HUES64 (cell line): ENCODE results near the gene ILF3.

ENCODE experiments used
- H3K27ac ChIP-seq: 2 replicates; pipeline ENCODE4 v1.7.0; 2013; ENCODE audit warnings: low read depth, low read length, inconsistent platforms
- H3K27me3 ChIP-seq: 2 replicates; pipeline ENCODE4 v1.6.1; 2013; ENCODE audit warnings: mild to moderate bottlenecking, low read length; ENCODE audit not compliant: insufficient read depth
- H3K36me3 ChIP-seq: 2 replicates; pipeline ENCODE4 v1.6.1; 2013; ENCODE audit warnings: mild to moderate bottlenecking, low read length; ENCODE audit not compliant: insufficient read depth
- H3K4me1 ChIP-seq: 2 replicates; pipeline ENCODE4 v1.6.1; 2013; ENCODE audit warnings: mild to moderate bottlenecking, low read length, moderate library complexity; ENCODE audit not compliant: insufficient read depth
- H3K4me3 ChIP-seq: 2 replicates; pipeline ENCODE4 v1.5.1; 2013; ENCODE audit warnings: mild to moderate bottlenecking, low read length, moderate library complexity
- H3K9ac ChIP-seq: 2 replicates; pipeline ENCODE4 v1.6.1; 2013; ENCODE audit warnings: mild to moderate bottlenecking, low read depth, low read length
- H3K9me3 ChIP-seq: 2 replicates; pipeline ENCODE4 v1.6.1; 2013; ENCODE audit warnings: low read depth, low read length; ENCODE audit not compliant: insufficient read depth
- WGBS: fragments of 150-250, 120-280 bp; methylation state at CpG from one replicate; pipeline ENCODE4 v1.1.7; 2013; ENCODE audit warnings: missing lambda C conversion rate; 5-methylcytosine and 5-hydroxymethylcytosine counted together

Gene ILF3

DNA sequence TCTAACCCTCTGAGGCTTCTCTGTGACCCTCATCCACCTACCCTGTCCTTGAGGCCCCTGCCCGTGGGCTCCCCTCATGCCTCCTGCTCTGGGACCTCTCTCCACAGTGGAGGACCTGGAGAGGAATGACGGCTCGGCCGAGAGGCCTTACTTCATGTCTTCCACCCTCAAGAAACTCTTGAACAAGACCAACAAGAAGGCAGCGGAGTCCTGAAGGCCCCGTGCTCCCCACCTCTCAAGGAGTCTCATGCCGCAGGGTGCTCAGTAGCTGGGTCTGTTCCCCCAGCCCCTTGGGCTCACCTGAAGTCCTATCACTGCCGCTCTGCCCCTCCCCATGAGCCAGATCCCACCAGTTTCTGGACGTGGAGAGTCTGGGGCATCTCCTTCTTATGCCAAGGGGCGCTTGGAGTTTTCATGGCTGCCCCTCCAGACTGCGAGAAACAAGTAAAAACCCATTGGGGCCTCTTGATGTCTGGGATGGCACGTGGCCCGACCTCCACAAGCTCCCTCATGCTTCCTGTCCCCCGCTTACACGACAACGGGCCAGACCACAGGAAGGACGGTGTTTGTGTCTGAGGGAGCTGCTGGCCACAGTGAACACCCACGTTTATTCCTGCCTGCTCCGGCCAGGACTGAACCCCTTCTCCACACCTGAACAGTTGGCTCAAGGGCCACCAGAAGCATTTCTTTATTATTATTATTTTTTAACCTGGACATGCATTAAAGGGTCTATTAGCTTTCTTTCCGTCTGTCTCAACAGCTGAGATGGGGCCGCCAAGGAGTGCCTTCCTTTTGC is 10.8 kb upstream of the ILF3 start:
- Histone ChIP-seq H3K4me1 (peaks cover 26% of the 10 kb centered on the region; the same call in 1 of the 2 replicates), H3K27ac (peak overlapping the region; percentile 62), H3K9me3 (no peaks in the 10 kb centered on the region), H3K27me3 (no peaks in the 10 kb centered on the region), H3K9ac (no peak overlapping the region), H3K36me3 (peaks cover 49% of the 10 kb centered on the region), H3K4me3 (no peak overlapping the region)
- WGBS = 87% methylated on average over 21 of the region's 21 CpGs

DNA sequence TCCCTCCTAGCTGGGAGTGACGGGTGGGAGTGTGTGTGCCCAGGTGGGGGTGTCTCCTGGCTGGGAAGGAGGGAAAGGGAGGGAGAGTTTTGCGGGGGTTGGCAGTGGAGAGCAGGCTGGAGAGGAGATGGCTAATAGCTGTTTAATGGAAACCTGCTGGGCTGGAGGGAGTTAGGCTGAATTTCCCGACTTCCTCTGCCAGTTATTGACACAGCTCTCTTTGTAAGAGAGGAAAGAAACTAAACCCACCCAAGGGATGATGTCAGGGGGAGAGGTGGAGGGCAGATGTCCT is 10.2 kb upstream of the ILF3 start:
- H3K27ac ChIP-seq = peak overlapping the region; percentile 62
- 44% methylated on average over 2 of the region's 3 CpGs for WGBS

DNA sequence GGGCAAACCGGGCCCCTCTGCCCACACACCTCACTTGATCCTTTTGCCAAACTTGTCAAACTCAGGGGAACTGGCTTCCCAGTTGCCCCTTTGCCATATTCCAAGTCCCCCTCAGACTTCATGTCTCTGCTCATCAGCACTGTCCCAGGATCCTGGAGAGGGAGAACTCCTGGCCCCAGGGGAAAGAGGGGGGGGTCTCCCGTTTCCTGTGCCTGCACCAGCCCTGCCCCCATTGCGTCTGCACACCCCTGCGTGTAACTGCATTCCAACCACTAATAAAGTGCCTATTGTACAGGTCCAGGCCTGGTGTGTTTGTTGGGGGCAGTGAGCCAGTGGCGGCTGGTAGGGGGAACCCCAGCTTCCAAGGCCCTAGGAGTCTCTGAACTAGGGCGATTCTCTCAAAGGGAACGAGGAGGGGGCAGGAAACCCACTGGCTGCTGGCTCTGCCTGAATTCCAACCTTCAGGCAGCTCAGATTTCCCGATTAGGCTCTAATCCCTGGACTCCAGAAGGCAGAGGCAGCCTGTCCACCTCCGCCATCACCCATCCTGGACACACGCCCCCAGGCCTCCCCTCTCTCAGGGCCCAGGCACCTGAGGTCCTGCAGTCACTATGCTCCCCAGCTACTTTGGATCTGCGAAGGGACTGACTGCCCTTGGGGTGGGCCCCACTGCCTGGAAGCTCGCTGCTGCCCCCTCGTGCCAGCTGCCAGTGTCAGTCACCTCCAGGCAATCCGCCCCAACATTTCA is 9.7 kb upstream of the ILF3 start:
- Histone ChIP-seq H3K4me1 (peaks cover 26% of the 10 kb centered on the region; the same call in 1 of the 2 replicates), H3K4me3 (no peak overlapping the region), H3K9ac (peak overlapping the region; percentile 25), H3K9me3 (no peaks in the 10 kb centered on the region), H3K27me3 (no peaks in the 10 kb centered on the region), H3K27ac (peak overlapping the region; percentile 62), H3K36me3 (peaks cover 40% of the 10 kb centered on the region)
- 25% methylated on average over 11 of the region's 14 CpGs for WGBS

More for the DNA sequence above, 10.2 kb upstream of the ILF3 start:
- Histone ChIP-seq H3K4me3 (no peak overlapping the region), H3K27me3 (no peaks in the 10 kb centered on the region), H3K9ac (peak overlapping the region; percentile 25; the same call in 1 of the 2 replicates), H3K9me3 (no peaks in the 10 kb centered on the region), H3K4me1 (peaks cover 26% of the 10 kb centered on the region; the same call in 1 of the 2 replicates), H3K36me3 (peaks cover 45% of the 10 kb centered on the region)

DNA sequence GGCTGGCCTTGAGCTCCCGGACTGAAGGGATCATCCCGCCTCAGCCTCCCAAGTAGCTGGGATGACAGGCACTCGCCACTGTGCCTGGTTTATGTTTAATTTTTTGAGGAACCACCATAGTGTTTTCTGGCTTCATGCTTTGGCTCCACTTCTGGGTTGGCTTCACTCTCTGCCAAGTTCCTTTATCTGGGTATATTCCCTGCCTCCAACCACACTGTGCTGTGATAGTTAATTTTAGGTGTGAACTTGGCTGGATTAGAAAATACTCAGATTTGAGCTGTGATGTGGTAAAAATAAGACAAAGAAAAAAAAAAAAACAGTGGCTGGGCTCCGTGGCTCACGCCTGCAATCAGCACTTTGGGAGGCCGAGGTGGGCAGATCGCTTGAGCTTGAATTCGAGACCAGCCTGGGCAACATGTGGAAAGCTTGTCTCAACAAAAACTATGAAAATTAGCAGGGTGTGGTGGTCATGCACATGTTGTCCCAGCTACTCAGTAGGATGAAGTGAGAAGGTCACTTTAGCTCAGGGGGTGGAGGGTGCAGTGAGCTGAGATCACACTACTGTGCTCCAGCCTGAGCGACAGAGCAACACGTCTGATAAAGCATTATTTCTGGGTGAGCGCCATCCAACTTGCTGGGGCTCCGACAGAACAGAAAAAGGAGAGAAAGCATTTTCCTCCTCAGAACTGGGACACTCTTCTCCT is 7.5 kb upstream of the ILF3 start:
- no peaks in the 10 kb centered on the region for H3K27me3 ChIP-seq
- no peak overlapping the region for H3K27ac ChIP-seq
- H3K9ac ChIP-seq = peak overlapping the region; percentile 43; the same call in 1 of the 2 replicates
- H3K36me3 ChIP-seq = peaks cover 22% of the 10 kb centered on the region
- peaks cover 26% of the 10 kb centered on the region; the same call in 1 of the 2 replicates for H3K4me1 ChIP-seq
- 93% methylated on average over 12 of the region's 12 CpGs for WGBS
- H3K4me3 ChIP-seq = no peak overlapping the region
- H3K9me3 ChIP-seq = no peaks in the 10 kb centered on the region

DNA sequence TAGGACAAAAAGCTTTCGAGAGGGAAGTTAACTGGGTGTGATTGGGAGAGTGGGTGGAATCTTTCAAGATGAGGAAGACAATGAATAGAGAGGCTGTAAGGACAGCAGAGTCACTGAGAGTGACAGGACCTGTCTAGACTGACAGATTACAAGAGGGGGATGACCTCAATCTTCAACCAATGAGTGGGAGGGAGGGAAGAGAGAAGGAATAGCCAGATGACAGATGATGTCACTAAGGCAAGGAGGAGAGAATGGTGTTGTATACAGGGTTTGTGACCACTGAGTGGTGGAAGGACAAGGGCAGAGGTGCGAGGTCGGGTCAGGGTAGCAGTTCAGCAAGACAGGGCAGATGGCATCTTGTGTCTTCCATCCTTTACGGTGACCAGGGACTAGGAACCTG is 5.8 kb upstream of the ILF3 start:
- no peak overlapping the region for H3K27ac ChIP-seq
- peaks cover 13% of the 10 kb centered on the region for H3K36me3 ChIP-seq
- H3K4me3 ChIP-seq = no peak overlapping the region
- H3K4me1 ChIP-seq = peaks cover 12% of the 10 kb centered on the region; the same call in 1 of the 2 replicates
- H3K9ac ChIP-seq = no peak overlapping the region
- H3K9me3 ChIP-seq = no peaks in the 10 kb centered on the region
- WGBS = 87% methylated on average over 3 of the region's 4 CpGs
- H3K27me3 ChIP-seq = no peaks in the 10 kb centered on the region

DNA sequence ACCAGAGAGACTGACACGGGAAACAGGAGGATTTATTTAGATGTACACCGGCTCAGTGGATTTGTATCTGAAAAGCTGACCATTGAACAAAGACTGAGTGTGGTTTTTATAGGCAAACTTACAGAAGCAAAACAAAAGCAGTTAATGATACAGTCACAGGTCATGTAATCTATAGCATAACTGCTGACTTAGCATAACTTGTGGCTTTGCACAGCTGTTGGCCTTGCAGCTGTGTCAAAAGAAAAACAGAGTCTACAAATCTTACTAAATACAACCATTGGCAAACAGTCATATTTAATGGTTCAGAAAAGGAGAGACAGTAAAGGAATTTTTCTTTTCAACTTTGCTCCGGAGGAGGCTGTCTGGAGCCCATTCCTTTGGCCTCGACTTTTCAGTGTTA is 2.3 kb upstream of the ILF3 start:
- no peak overlapping the region for H3K9ac ChIP-seq
- no peak overlapping the region for H3K4me3 ChIP-seq
- H3K36me3 ChIP-seq = peaks cover 23% of the 10 kb centered on the region
- 92% methylated on average over 4 of the region's 4 CpGs for WGBS
- no peaks in the 10 kb centered on the region for H3K9me3 ChIP-seq
- H3K4me1 ChIP-seq = no peaks in the 10 kb centered on the region
- H3K27ac ChIP-seq = no peak overlapping the region
- no peaks in the 10 kb centered on the region for H3K27me3 ChIP-seq

DNA sequence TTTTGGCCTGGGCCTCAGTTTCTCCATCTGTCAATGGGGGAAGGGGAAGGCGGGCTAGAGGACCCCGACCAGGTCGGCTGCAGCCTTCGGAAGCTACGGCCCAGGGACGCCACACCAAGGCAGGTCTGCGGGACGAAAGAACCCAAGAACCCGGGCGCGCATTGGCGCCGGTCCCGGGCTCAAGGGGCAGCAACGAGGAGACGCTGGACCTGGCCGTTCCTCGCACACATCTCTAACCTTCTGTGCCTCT is 739 bp upstream of the ILF3 start:
- Histone ChIP-seq H3K9ac (peak overlapping the region; percentile 100), H3K9me3 (no peaks in the 10 kb centered on the region), H3K27me3 (no peaks in the 10 kb centered on the region), H3K4me3 (peak overlapping the region; percentile 84), H3K4me1 (no peaks in the 10 kb centered on the region), H3K27ac (peak overlapping the region; percentile 99), H3K36me3 (peaks cover 38% of the 10 kb centered on the region)
- under 1% methylated on average over 18 of the region's 18 CpGs for WGBS

DNA sequence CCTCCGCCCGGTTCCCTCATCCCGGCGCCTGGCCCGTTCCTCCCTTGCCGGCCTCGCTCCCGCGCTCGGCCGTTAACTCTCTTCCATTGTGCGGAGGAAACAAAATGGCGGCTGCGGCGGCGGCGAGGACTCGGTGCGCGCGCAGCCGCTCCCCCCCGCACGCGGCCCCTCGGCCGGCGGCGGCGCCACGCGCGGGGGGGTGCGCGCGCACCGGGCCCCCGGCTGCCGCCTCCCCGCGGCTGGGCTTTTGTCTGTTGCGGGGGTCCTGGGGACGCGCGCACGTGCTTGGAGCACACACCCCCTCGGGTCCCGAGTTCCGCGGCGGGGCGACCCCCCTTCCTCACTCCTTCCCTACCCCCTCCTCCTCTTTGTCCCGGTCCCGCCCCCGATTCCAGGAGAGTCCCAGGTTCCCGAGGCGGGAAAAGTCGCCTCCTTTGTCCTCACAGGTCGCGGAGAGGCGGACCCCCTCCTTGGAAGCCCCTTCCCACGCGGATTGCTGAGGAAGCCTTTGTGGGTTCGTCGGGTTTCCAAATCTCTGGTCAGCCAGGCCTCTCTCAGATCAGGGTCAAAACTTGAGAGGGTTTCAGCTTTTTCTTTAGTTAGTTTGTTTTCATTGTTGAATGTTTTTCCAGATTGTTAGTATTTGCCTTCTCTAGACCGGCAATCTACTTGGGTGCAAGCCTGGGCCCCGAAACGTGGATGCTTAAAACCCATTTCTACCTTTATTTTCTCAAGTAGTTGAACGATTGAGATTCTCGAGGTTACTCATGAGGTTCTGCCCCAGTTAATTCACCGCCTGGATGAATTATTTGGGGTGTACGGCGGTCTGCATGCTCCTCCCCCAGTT is 687 bp downstream of the ILF3 start:
- under 1% methylated on average over 73 of the region's 73 CpGs for WGBS
- Histone ChIP-seq H3K27ac (peak overlapping the region; percentile 99), H3K4me1 (no peaks in the 10 kb centered on the region), H3K36me3 (peaks cover 46% of the 10 kb centered on the region), H3K9ac (peak overlapping the region; percentile 100), H3K4me3 (peak overlapping the region; percentile 84), H3K9me3 (no peaks in the 10 kb centered on the region), H3K27me3 (no peaks in the 10 kb centered on the region)

DNA sequence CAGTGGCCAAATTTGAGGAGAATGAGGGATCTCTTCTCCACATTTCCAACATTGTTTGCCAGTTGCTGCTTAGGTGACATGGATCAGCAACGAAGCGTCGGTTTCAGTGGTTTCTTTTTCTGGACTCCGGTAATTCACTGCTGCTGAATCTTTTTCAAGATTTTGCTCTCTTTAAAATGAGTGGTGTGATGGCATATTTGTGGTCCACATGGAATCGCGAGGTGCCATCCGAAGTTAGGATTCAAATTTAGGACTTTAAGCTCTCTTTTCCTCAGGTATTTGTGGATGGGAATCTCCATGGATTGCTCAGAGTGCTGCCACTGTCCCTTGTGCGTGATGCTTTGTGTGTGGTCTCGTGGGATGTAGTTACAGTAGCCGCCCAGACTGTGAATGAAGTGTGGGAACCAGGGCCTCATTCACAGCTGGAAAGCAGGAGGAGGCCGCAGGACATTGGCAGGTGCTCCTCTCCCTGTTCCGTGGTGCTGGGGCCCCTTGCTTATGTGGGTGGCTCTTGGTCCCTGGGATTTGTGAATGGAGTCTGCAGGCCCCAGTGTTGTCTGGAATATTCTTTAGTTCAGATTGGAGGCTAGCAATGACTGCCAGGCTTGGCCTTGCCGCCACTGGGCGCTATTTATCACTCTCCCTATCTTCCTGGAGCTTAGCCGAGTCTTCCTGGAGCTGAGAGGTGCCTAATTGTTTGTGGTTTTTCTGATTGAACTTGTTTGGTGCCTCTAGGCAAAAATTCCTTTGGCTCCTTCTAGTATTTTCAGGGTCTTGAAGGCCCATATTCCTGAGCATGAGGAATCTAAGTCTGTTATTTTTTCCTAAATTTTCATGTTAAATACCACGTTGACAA is 1.5 kb downstream of the ILF3 start:
- Histone ChIP-seq H3K9ac (peak overlapping the region; percentile 100), H3K4me1 (no peaks in the 10 kb centered on the region), H3K27me3 (no peaks in the 10 kb centered on the region), H3K9me3 (no peaks in the 10 kb centered on the region), H3K36me3 (peaks cover 55% of the 10 kb centered on the region), H3K27ac (peak overlapping the region; percentile 99), H3K4me3 (peak overlapping the region; percentile 84)
- WGBS = under 1% methylated on average over 16 of the region's 16 CpGs

DNA sequence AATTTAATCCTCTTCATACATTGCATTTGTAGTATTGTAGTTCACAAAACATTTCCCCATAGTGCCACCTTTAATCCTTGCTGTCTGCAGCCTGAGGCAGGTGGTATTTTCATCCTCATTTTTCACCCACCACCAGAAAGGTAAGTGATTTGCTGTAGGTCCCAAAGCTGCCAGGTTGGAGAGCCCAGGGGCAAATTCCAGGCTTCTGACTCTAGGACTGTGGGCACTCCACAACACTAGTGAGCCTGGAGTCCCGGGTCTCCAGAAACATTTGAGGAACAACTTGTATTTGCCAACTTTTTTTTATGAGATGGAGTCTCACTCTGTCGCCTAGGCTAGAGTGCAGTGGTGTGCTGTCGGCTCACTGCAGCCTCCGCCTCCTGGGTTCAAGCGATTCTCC is 6.2 kb downstream of the ILF3 start:
- 95% methylated on average over 5 of the region's 5 CpGs for WGBS
- Histone ChIP-seq H3K9ac (no peak overlapping the region), H3K36me3 (peaks cover 69% of the 10 kb centered on the region), H3K4me1 (no peaks in the 10 kb centered on the region), H3K27ac (no peak overlapping the region), H3K27me3 (no peaks in the 10 kb centered on the region), H3K4me3 (no peak overlapping the region), H3K9me3 (no peaks in the 10 kb centered on the region)
